ENCODE data around the gene TRAPPC10.
"Not testable (repeated sequence)": the region's sequence is repeated elsewhere in the genome, so short reads cannot be mapped to it uniquely, and the experiment has no call there.

TRAPPC10 gene

DNA sequence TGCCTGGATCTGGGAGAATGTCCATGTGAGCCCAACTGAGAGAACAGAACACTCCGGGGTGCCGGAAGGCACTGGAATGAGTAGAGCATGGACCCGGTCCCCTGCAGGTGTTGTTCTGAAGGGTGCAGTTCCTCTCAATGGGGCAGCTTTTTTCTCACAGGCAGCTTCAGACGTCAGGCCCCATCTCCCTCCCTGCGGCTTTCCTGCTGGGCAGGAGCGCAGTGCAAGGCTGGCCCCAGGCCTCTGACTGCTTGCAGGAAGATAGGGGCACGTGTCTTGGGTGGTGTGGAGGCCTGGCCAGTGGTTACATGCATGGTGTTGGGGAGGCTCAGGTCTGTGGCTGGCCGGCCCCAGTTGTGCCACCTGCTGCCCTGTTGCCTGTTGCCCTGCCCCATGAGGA is 131.9 kb downstream of the TRAPPC10 start:
- not testable (repeated sequence) for H3K36me3 Mint-ChIP-seq (ENCODE audit: low read depth); H3K4me1 Mint-ChIP-seq (ENCODE audit: low read depth); H3K4me3 Mint-ChIP-seq; H3K27me3 Mint-ChIP-seq (ENCODE audit: low read depth); H3K9me3 Mint-ChIP-seq; DNase-seq (ENCODE audit: low spot score); H3K27ac Mint-ChIP-seq

DNA sequence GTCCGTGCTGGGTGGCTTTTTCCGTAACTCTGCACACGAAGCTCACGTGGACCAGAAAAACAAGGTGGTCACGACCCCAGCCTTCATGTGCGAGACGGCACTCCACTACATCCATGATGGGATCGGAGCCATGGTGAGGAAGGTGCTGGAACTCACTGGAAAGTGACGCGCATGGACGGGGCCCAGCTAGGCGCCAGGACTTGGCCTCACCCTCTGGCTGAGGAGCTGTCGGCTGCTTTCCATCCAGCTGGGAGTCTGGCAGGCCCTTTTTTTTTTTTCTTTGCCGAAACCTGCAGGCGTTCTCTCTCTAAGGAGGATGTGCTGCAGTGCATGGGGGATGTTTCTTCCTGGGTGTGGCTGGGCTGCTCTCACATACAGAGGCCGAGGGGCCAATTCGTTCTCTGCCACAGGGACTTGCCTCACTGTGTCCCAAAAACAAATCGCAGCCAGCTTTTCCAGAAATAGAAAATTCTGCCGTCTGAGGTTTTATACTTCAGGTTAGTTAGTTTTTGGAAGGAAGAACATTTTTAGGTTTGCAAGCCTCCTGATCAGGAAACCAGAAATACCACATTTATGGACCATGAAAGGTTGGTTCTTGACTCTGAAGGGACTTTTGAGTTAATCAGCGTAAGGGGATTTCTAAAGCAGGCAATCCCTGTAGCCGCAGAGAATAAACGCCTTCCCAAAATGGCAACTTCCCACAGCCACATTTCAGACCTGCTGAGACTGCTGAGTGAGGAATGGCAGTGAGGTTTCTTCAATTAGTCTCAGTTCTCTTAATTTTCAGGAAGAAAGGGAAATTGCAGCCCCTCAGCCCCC is 132.9 kb downstream of the TRAPPC10 start:
- not testable (repeated sequence) for H3K27ac Mint-ChIP-seq; H3K36me3 Mint-ChIP-seq (ENCODE audit: low read depth); DNase-seq (ENCODE audit: low spot score); H3K4me1 Mint-ChIP-seq (ENCODE audit: low read depth); H3K27me3 Mint-ChIP-seq (ENCODE audit: low read depth); H3K9me3 Mint-ChIP-seq; H3K4me3 Mint-ChIP-seq

DNA sequence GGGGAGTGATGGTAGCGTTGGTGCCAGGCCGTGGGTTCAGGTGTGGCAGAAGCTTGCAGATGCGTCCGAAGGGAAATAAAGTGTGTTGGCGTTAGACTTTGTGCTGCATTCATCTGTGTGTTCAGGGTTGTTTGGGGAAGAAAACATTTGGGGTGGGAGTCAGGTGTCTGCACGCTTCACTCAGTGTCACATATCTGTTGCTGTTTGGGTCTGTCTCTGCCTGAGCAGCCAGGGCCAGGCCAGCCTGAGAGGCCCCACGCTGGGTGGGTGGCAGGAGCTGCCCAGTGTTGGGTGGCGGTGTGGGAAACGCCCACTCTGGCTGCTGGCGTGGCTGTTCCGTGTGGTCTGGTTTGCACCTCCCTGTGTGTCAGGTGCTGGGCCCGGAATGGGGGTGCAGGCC is 133.5 kb downstream of the TRAPPC10 start:
- H3K36me3 Mint-ChIP-seq (ENCODE audit: low read depth); DNase-seq (ENCODE audit: low spot score); H3K27ac Mint-ChIP-seq; H3K4me1 Mint-ChIP-seq (ENCODE audit: low read depth); H3K4me3 Mint-ChIP-seq; H3K9me3 Mint-ChIP-seq; H3K27me3 Mint-ChIP-seq (ENCODE audit: low read depth): not testable (repeated sequence)

DNA sequence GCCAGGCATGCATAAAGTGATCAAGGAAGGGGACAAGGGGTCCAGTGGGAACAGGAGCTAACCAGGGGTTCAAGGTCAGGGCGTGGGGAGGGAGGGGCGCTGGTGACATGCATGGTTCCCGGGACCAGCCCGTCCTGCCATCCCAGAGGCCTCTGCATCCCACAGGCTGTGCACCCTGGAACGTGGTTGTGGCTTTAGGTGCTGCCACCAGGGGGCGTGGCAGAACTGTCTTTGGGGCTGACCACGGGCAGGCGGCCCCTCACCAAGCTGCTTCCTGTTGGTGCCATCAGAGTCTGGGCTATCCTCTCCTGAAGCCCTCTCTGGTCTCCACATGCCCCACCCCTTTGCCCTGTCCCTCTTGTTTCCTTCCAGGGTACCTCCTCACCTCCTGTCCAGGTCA is 135.0 kb downstream of the TRAPPC10 start:
- not testable (repeated sequence) for H3K27me3 Mint-ChIP-seq (ENCODE audit: low read depth); H3K36me3 Mint-ChIP-seq (ENCODE audit: low read depth); H3K9me3 Mint-ChIP-seq; H3K4me1 Mint-ChIP-seq (ENCODE audit: low read depth); DNase-seq (ENCODE audit: low spot score); H3K27ac Mint-ChIP-seq; H3K4me3 Mint-ChIP-seq

DNA sequence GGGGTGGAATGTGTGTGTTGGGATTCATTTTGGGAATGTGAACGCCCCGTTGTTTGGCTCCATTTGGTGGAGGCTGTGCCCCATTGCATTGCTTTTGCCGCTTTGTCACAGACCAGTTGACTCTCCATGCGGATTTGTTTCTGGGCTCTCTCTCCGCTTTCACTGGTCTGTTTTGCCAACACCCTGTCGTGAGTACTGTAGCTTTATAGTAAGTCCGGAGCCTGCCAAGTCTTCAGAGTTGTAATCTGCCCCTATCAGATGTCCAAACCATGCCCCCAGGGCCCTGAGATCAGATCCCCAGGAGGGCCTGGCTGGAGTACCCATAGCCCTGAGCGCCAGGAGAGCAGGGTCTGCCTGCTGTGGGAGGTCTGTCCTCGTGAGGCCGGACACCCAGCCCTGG is 138.1 kb downstream of the TRAPPC10 start:
- not testable (repeated sequence) for H3K9me3 Mint-ChIP-seq; H3K27ac Mint-ChIP-seq; H3K27me3 Mint-ChIP-seq (ENCODE audit: low read depth); H3K4me1 Mint-ChIP-seq (ENCODE audit: low read depth); H3K36me3 Mint-ChIP-seq (ENCODE audit: low read depth); H3K4me3 Mint-ChIP-seq; DNase-seq (ENCODE audit: low spot score)

DNA sequence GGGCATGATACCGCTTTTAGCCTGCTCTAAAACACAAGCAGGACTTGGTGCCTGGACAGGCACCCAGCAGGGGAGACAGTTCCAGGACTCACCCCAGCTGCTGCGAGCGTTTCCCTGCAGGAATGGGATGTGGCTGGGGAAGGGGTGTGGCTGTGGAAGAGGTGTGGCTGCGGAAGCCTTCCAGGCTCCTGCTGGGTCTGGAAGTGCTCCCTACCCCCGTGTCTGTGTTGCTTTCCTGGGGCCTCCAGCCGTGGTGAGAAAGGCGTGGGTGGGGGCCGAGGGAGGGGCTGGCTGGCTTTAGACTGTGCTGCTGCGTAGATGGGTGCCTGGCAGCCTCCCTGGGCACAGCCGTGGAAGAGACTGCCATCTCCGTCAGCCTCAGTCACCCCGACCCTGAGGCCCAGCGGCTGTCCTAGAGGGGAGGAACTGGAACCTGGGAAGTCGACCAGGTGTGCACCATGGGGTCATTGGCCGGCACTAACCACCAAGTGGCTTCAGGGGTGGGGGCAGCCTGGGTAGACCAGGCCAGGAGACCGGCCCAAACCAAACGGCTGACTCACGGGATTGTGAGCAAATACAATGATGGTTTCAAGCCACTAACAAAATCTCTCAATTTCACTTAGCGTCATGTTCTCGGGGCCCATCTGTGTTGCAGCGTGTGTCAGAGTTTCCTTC is 141.2 kb downstream of the TRAPPC10 start:
- not testable (repeated sequence) for DNase-seq (ENCODE audit: low spot score); H3K4me3 Mint-ChIP-seq; H3K36me3 Mint-ChIP-seq (ENCODE audit: low read depth); H3K4me1 Mint-ChIP-seq (ENCODE audit: low read depth); H3K27me3 Mint-ChIP-seq (ENCODE audit: low read depth); H3K27ac Mint-ChIP-seq; H3K9me3 Mint-ChIP-seq

DNA sequence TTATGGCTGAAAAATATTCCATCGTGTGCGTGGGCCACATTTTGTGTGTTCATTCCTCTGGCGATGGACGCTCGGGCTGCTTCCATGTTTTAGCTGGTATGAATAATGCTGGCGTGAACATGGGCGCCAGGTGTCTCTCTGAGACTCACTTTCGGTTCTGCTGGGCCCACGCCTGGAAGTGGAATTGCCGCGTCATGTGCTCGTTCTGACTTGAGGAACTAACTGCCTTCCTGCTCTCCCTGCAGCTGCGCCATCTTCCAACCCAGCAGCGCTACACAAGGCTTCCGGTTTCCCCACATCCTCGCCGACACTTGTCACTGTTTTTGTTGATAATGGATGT is 141.8 kb downstream of the TRAPPC10 start:
- DNase-seq (ENCODE audit: low spot score), result peak; percentile 69
- H3K27ac Mint-ChIP-seq; H3K36me3 Mint-ChIP-seq (ENCODE audit: low read depth); H3K9me3 Mint-ChIP-seq; H3K4me3 Mint-ChIP-seq; H3K27me3 Mint-ChIP-seq (ENCODE audit: low read depth); H3K4me1 Mint-ChIP-seq (ENCODE audit: low read depth): not testable (repeated sequence)

DNA sequence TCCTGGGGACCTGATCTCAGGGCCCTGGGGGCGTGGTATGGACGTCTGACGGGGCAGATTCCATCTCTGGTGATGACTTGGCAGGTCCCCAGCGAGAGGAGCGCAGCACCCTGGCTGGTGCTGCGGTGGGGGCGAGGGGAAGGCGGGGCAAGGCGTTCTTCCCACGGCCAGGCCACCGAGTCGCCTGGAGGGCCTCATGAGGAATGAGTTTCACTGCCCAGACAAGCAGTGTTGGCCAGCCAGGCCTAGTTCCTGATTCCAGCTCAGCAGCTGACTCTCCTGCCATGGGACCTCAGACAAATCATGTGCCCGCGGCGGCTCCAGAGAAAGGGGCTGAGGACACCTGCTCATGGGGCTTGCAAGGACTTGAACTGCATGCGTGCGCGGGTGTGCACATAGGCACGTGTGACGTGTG is 142.7 kb downstream of the TRAPPC10 start:
- H3K27me3 Mint-ChIP-seq (ENCODE audit: low read depth), result not testable (repeated sequence)

DNA sequence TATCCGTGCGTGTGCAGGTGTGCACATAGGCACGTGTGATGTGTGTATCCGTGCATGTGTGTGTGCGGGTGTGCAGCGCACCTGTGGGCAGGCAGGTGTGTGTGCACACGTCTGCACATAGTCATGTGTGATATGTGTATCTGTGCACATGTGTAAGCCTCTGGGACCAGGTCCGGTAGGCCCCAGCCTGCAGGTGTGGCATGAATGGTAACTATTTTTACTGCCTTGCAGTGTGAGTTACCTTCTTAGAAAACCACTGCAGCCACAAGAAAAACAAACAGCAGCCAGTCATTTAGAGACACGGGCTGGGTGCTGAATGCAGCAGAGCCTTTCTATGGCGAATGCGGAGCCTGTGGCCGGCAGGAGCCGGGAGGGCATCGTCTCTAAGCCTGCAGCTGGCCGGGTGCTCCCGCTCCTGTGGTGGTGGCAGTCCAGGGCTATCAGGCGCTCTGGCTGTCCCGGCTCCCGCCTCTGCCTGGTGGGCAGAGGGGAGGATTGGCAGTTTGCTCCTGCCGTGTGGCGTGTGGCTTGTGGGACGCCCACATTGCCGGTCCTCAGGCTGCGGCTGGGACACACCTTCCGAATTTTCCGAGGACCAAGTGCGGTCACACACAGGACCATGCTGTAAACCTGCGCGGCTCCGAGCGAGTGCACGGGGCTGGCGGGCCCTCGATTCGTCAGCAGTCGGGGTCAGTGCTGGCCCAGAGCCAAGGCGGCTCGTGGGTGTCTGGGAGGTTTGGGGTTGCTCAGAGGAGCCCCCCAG is 143.3 kb downstream of the TRAPPC10 start:
- H3K9me3 Mint-ChIP-seq; H3K4me1 Mint-ChIP-seq (ENCODE audit: low read depth); DNase-seq (ENCODE audit: low spot score); H3K27ac Mint-ChIP-seq; H3K36me3 Mint-ChIP-seq (ENCODE audit: low read depth); H3K27me3 Mint-ChIP-seq (ENCODE audit: low read depth); H3K4me3 Mint-ChIP-seq: not testable (repeated sequence)

More for the DNA sequence above, 142.7 kb downstream of the TRAPPC10 start:
- not testable (repeated sequence) for H3K9me3 Mint-ChIP-seq; DNase-seq (ENCODE audit: low spot score); H3K4me3 Mint-ChIP-seq; H3K4me1 Mint-ChIP-seq (ENCODE audit: low read depth); H3K36me3 Mint-ChIP-seq (ENCODE audit: low read depth); H3K27ac Mint-ChIP-seq

DNA sequence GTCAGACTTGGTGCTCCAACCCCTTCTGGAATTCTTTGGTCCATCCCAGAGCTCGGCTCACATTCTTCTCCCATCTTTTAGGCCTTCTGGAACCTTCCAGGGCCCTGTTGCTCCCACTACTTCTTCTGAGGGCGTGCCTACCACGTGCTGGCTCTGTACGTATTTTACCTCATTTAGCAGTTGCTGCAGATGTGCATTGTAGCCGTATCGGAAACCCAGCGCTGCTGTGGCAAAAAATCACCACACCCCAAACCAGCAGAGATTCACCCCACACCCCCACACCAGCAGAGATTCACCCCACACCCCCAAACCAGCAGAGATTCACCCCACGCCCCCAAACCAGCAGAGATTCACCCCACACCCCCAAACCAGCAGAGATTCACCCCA is 143.9 kb downstream of the TRAPPC10 start:
- not testable (repeated sequence) for H3K4me3 Mint-ChIP-seq; DNase-seq (ENCODE audit: low spot score); H3K36me3 Mint-ChIP-seq (ENCODE audit: low read depth); H3K4me1 Mint-ChIP-seq (ENCODE audit: low read depth); H3K9me3 Mint-ChIP-seq; H3K27ac Mint-ChIP-seq; H3K27me3 Mint-ChIP-seq (ENCODE audit: low read depth)
